OCI-M1 (cell line): ENCODE results near the gene SUSD6.

Experiments
- DNase-seq: peaks from one replicate; lab custom pipeline; 2025; lab: John Stamatoyannopoulos, UW

The SUSD6 gene

DNA sequence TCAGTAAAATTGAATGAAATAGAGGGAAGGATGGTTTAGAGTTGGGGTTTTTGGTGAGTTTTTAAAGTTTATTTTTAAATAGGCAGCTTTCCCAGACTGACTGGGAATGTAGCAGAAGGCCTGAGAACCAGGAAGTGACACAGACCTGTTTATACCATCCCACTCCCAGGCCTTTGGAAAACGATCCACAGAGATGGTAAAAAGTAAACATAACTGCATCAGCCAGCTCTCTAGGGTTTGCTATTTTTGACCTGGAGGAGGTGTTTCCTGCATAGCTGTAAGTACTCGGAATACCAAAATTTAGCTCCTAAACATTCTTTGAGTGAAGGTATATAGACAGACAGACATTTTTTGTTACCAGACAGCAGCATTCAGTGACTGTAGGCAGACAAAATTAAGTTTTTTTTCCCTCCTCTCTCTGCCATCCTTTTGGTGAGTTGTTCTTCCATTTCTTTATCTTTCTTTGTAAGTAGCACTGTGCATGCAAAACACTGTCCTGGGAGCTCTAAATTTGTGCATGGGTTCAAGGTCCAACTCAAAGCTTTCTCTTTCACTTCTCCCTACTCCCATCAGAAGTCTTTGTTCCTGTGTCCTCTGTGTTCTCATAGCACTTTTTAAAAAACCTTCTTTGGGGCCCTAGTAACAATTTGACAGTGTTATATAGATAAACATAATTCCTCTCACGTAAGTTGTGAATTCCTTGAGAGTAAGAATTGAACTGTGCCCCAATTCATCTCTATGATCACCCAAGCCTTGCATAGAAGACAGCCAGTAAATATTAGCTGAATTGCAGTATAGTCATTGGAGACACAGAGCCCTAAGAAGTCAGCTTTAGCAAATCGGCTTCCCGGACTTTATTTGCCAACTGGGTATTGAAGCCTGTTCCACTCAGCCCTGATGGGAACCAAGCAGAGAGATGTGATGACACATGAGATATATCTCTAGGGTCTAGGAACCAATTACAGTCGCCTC is 37.4 kb downstream of the SUSD6 start:
- DNase-seq: peak; percentile 55

- DNase-seq: no peak
Observed at GRCh38 chr14:69650948-69651369, 39.6 kb downstream of the SUSD6 start.

DNA sequence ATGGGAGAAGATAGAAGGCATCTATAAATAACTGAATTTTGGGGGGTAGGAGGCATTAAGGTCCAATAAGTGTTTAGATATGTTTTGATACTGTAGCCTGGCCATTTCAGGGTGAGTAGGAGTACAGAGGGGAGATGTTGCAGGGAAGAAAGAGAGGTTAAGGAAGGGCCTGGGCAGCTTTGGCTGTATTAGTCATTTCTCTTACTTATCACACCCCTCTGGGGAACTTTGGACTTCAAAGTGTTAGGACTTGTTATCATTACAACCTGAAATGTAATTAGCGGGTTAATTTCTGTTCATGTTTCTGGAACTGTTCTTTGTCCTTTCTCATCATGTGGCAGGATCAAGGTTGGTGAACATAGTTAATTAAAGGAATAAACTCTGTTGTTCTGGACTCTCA is 40.3 kb downstream of the SUSD6 start:
- DNase-seq: peak; percentile 22

DNA sequence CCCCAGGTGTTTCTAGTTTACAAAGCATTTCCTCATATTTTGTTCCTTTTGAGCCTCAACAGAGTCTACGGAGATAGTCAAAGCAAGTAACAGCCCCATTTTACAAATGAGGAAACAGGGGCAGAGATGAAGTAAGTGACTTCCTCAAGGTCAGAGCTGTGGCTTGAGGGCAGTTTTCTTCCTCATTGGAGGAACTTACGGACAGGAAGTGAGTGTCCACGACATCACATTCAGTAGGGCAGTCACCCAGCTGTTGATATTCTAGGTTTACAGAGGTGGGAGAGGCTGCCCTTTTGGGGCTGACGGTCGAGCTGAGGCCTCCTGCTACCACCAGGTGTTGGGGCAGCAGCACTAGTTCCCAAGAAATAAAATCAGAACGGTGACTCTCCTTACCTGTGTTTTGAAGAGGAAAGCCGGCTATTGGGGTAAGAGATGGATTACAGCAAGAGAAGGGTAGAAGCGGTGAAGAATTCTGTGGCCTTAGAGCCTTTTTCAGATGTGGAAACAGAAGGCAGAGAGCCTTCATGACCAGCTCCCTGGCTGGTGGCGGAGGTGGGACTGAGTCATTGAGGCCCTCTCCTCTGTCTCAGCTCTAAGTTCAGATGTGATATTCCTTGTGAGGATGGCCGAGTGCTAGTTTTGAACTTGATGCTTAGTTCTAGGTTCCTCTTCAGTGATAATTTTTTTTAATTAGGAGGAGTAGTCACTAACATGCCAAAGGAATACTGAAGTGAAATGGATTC is 41.7 kb downstream of the SUSD6 start:
- DNase-seq: peak; percentile 70

DNA sequence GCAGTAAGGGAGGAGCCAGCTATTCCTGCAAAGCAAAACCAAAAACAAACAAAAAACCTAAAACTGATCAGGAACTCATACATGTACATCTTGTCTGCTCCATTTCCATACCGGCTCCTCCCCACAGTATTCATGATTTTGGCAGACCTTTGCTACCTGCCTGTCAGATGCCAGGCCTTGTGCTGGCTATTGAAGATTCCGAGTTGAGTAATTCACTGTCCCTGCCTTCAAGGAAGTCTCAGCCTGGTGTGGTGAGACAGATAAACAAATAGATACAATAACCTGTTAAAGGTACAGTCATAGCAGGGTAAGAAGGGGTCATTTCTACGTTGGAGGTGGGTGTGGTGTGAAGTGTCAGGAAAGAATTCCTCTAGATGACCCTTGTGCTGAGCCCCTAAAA is 42.7 kb downstream of the SUSD6 start:
- no peak for DNase-seq

DNA sequence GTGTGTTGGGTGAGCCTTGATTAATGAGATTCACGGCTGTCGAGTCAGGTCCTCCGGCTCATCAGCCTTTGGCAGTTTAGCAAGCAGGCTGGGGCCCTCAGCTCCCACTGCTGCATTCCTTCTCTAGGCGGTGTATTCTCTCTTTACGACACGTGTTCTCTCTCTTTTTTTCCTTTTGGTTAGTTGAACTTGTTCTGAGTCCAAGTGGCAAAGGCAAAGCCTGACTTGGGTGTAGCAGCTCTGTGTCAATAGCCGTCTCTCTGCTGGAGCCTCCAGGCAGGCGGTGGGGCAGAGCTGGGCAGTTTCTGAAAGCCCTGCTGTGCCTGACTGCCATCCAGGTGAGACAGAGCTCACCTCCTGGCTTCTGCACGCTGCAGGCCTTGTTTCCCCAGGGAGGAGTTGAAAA is 46.6 kb downstream of the SUSD6 start:
- no peak for DNase-seq

DNA sequence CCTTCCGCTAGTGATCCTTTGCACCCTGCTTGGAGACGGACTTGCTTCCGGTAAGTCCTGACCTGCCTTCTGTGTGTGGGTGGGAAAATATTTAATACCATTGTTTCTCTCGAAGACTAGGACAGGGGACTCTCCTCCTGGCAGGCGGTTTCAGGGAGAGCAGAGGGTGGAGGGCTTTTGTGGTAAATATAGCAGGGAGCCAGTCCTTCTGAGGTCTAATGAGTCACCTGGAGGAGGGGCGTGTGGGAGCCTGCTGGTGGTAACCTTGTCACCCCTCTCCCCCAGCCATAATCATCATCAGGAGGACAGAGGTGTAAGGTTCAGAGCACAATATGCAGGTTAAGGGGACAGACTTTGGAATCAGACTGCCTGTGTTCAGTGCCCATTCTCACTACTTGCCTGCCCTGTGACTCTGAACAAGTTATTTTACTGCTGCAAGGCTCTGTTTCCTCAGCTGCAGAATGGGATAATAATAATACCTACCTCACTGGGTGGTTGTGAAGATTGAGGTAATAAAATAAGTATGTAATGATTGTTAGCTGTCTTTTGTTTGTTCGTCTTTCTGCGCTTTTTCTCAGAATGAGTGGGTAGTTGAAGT is 47.4 kb downstream of the SUSD6 start:
- DNase-seq: no peak

- DNase-seq: no peak
Observed at GRCh38 chr14:69660344-69661193, 49.2 kb downstream of the SUSD6 start.

DNA sequence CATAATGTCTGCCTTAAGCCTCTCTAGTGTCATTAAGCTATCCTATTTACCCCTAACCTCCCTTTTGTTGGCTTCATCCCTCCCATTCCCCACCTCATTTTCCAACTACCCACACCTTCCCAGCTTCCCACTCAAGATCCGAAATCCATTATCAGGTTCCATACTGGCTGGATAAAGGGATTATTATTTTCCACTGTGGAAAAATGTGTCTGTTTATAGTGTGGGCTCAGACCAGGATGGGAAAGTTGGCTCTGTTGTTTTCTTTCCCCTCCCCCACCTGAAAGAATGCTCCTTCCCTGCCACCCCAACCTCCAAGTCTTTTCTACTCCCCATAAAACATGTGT is 49.8 kb downstream of the SUSD6 start:
- no peak for DNase-seq

GRCh38 chr14:69662636-69663299 is 51.4 kb downstream of the SUSD6 start:
- no peak for DNase-seq

DNA sequence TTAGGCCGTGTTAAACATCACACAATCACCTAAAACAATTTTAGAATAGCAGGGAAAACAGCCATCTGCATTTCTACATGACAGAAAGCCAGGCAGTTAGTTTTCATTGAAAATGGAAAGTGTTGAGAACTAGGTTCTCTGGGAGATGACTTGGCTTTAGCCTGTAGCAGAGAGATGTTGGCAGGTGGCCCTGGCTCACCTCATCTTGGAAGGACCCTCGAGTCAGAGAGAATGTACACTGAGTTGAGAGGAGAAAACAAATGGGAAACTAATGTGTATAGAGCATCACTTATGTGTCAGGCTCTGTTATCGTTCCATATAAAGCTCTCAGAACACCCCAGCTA is 51.9 kb downstream of the SUSD6 start:
- no peak for DNase-seq

- no peak for DNase-seq
Observed at GRCh38 chr14:69664265-69664664, 52.9 kb downstream of the SUSD6 start.

DNA sequence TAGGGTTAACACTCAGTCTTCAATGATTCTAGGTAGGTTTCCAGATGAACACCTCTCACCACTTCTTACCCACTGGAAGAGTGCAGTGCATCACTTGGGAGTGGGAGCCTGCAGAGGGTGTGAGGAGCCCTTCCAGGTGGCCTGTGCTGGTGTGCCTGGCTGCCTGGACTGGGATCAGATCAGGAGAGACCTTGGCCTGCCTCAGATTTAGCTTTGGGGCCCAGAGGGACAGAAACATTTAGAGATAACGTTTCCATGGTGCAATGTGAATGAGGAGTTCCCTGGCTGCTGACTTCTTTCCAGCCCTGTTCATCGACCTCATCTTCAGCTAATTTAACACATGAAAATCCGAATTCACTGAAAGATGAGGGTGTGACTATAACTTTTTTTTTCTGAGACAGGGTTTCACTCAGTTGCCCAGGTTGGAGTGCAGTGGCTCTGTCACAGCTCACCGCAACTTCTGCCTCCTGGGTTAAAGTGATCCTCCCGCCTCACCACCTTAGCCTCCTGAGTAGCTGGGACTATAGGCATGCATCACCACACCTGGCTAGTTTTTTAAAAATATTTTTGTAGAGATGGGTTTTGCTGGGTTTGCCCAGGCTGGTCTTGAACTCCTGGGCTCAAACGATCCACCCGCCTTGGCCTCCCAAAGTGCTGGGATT is 53.6 kb downstream of the SUSD6 start:
- peak; percentile 29 for DNase-seq

GRCh38 chr14:69665631-69666030 is 54.2 kb downstream of the SUSD6 start:
- DNase-seq: no peak

- DNase-seq: no peak
Observed at GRCh38 chr14:69666112-69666511, 54.7 kb downstream of the SUSD6 start.

GRCh38 chr14:69666690-69667211 is 55.4 kb downstream of the SUSD6 start:
- no peak for DNase-seq

DNA sequence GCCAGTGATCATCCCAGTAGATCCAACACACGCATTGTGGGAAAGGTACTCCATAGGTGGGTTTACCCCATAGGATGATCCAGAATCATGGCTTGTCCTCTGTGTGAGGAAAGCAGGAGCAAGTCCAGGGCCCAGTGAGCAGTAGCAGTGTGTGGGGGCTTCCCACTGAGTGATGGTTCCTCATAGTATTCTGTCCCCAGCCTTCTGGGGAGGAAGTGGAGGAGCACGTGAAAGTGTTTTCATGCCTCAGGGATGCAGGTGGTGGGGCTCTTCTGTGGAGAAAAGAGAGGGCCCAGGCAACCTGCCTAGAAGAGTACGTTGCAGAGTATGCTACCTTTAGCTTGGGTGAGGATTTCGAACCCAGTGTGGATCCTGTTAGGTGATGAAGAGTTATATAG is 56.5 kb downstream of the SUSD6 start:
- no peak for DNase-seq

DNA sequence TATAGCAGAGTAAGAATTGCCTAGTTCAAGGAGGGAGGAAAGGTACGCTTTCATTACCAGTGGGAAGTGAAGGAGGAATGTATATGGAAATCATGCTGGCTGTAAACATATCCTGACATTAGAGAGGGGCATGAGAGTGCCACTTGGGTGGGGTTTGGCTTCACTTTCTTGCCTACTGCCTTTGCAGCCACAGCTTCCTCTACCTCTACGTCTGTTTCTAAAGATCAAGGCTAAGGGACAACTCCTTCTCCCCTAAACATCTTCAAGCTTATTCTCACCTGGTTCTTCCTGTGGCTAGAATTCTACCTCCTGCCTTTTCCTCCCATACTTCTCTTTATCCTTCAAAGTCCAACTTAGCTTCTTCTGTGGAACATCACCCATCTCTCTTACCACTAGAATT is 58.0 kb downstream of the SUSD6 start:
- DNase-seq: no peak

- no peak for DNase-seq
Observed at GRCh38 chr14:69670093-69670492, 58.7 kb downstream of the SUSD6 start.

GRCh38 chr14:69671365-69672030 is 60.1 kb downstream of the SUSD6 start:
- no peak for DNase-seq
